ENCODE data around the gene EIF3D. TPM values are rescaled to one million over a fixed set of nuclear protein-coding genes. Genes with fewer than 3 reads are reported as not detected.

Gene EIF3D
- total RNA-seq (2014; rRNA removed; shearing (Covaris generic)) = 266 and 351 TPM in 2 replicates

GRCh38 chr22:36528795-36529751, at the start of gene EIF3D:
Gene EIF3D, minus strand, starts transcription at chr22:36529166. Its CDS starts 3,045 bp downstream, at chr22:36526121.
- H3K4me3 ChIP-seq = peak within 1 kb of the TSS; percentile 84
- H3K27me3 ChIP-seq (replicated peaks) = no peaks in the 10 kb centered on the region
- H3K9me3 ChIP-seq (replicated peaks) = no peaks in the 10 kb centered on the region
- H3K36me3 ChIP-seq = peaks cover 39% of the 10 kb centered on the region
- peaks cover 12% of the 10 kb centered on the region; the same call in 1 of the 2 replicates for H3K4me1 ChIP-seq (replicated peaks)
- DNase-seq (ENCODE audit: low read depth in 1 of 2, low spot score in 2 of 2) = peak; percentile 99
- H3K27ac ChIP-seq = peak within 1 kb of the TSS; percentile 77

GRCh38 chr22:36578619-36579018, 49.7 kb upstream of the EIF3D start:
- Histone ChIP-seq H3K4me3 (no peak overlapping the region), H3K27me3 (replicated peaks) (peaks cover 29% of the 10 kb centered on the region), H3K27ac (no peak overlapping the region), H3K4me1 (replicated peaks) (peaks cover 7% of the 10 kb centered on the region), H3K9me3 (replicated peaks) (no peaks in the 10 kb centered on the region), H3K36me3 (no peaks in the 10 kb centered on the region)
- DNase-seq (ENCODE audit: low read depth in 1 of 2, low spot score in 2 of 2) = no peak

DNA sequence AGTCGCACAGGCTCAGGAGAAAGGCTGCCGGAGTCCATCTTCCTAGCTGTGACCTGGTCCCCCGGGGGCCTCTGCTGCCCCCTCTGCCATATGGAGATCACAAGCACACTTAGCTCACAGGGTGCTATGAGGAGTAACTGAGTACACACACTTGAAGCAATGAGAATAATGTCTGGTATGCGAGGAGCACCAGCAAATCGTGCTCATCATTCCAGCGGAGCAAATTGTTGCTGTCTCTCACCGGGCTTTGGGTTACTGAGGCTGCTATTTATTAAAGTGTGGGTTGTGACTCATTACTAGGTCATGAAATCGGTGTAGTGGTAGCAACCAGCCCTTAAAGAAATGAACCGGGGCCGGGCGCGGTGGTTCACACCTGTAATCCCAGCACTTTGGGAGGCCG, 48.1 kb upstream of the EIF3D start:
- no peaks in the 10 kb centered on the region for H3K9me3 ChIP-seq (replicated peaks)
- peaks cover 18% of the 10 kb centered on the region; the same call in 1 of the 2 replicates for H3K27me3 ChIP-seq (replicated peaks)
- no peaks in the 10 kb centered on the region for H3K36me3 ChIP-seq
- H3K4me1 ChIP-seq (replicated peaks) = peaks cover 7% of the 10 kb centered on the region
- no peak overlapping the region for H3K27ac ChIP-seq
- DNase-seq (ENCODE audit: low read depth in 1 of 2, low spot score in 2 of 2) = peak; percentile 88 to 89
- H3K4me3 ChIP-seq = no peak overlapping the region

- peaks cover under 1% of the 10 kb centered on the region; the same call in 1 of the 2 replicates for H3K27me3 ChIP-seq (replicated peaks)
- H3K27ac ChIP-seq = no peak overlapping the region
- DNase-seq (ENCODE audit: low read depth in 1 of 2, low spot score in 2 of 2) = no peak
- no peaks in the 10 kb centered on the region for H3K36me3 ChIP-seq
- H3K9me3 ChIP-seq (replicated peaks) = no peaks in the 10 kb centered on the region
- H3K4me3 ChIP-seq = no peak overlapping the region
- H3K4me1 ChIP-seq (replicated peaks) = peaks cover 13% of the 10 kb centered on the region
Observed at GRCh38 chr22:36574728-36575127, 45.8 kb upstream of the EIF3D start.

GRCh38 chr22:36573815-36574363, 44.9 kb upstream of the EIF3D start:
- no peaks in the 10 kb centered on the region for H3K9me3 ChIP-seq (replicated peaks)
- no peaks in the 10 kb centered on the region for H3K27me3 ChIP-seq (replicated peaks)
- no peaks in the 10 kb centered on the region for H3K36me3 ChIP-seq
- no peak overlapping the region for H3K27ac ChIP-seq
- H3K4me3 ChIP-seq = no peak overlapping the region
- H3K4me1 ChIP-seq (replicated peaks) = peaks cover 13% of the 10 kb centered on the region
- no peak for DNase-seq (ENCODE audit: low read depth in 1 of 2, low spot score in 2 of 2)

DNA sequence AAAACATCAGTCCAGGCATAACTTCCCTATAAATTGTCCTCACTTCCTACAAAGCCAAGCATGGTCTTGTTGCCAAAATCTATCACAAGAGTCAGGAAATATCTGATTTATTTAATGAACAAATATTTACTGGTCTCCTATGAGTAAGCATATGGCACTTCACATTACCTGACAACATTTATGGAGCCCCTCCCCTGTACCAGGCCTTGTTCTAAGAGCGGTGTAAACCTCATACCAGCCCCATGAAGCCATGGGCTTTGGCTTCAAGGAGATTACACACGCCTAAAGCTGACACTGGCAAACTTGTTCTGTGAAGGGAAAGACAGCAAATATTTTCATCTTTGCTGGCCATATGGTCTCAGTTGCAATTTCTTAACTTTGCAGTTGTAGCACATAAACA, 43.0 kb upstream of the EIF3D start:
- Histone ChIP-seq H3K4me3 (no peak overlapping the region), H3K4me1 (replicated peaks) (peaks cover 11% of the 10 kb centered on the region), H3K27me3 (replicated peaks) (no peaks in the 10 kb centered on the region), H3K36me3 (no peaks in the 10 kb centered on the region), H3K27ac (no peak overlapping the region), H3K9me3 (replicated peaks) (no peaks in the 10 kb centered on the region)
- no peak for DNase-seq (ENCODE audit: low read depth in 1 of 2, low spot score in 2 of 2)

DNA sequence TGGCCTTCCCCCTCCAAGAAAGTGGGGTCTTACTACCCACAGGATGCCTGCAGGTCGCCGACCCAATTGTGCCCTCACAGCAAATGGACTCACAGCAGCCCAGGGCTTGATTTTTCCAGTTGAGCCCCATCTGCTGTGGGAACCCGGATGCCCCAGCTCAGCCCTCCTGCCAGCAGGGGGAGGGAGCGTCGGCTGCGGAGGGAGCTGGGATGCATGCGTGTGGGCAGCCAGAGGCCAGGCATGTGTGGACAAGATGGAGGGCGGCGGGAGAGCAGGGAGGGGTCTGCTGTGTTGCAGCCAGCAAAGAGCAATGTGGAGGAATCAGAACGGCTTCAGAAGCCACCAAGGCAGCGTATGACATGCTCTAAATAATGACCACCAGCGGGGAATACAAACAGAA, 41.0 kb upstream of the EIF3D start:
- DNase-seq (ENCODE audit: low read depth in 1 of 2, low spot score in 2 of 2) = peak; percentile 37 to 57
- peaks cover 6% of the 10 kb centered on the region for H3K4me1 ChIP-seq (replicated peaks)
- no peaks in the 10 kb centered on the region for H3K36me3 ChIP-seq
- H3K27me3 ChIP-seq (replicated peaks) = no peaks in the 10 kb centered on the region
- H3K27ac ChIP-seq = no peak overlapping the region
- no peak overlapping the region for H3K4me3 ChIP-seq
- no peaks in the 10 kb centered on the region for H3K9me3 ChIP-seq (replicated peaks)

DNA sequence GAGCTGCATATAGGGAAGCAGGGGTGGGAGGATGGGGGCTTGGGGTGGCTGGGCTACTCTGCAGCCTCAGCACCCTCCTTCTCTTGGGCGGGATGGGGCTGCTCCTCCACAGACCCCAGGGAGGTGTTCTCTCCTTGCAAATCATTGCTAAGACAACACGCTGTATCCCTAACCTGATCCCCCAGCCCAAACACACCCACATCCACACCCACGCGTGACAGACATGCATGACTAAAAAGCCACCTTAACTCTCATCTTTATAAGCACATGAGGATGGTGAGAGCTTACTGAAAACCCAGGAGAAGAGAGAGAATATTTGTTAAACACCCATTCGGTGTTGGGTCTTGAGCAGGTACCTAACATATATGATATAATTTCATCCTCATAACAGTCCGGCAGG, 39.9 kb upstream of the EIF3D start:
- H3K4me1 ChIP-seq (replicated peaks) = peaks cover 6% of the 10 kb centered on the region
- H3K36me3 ChIP-seq = no peaks in the 10 kb centered on the region
- no peak overlapping the region for H3K27ac ChIP-seq
- no peaks in the 10 kb centered on the region for H3K27me3 ChIP-seq (replicated peaks)
- no peak overlapping the region for H3K4me3 ChIP-seq
- DNase-seq (ENCODE audit: low read depth in 1 of 2, low spot score in 2 of 2) = no peak
- no peaks in the 10 kb centered on the region for H3K9me3 ChIP-seq (replicated peaks)

- H3K9me3 ChIP-seq (replicated peaks) = no peaks in the 10 kb centered on the region
- H3K27me3 ChIP-seq (replicated peaks) = no peaks in the 10 kb centered on the region
- no peak overlapping the region for H3K27ac ChIP-seq
- no peak overlapping the region for H3K4me3 ChIP-seq
- H3K4me1 ChIP-seq (replicated peaks) = peaks cover 12% of the 10 kb centered on the region
- H3K36me3 ChIP-seq = no peaks in the 10 kb centered on the region
- no peak for DNase-seq (ENCODE audit: low read depth in 1 of 2, low spot score in 2 of 2)
Observed at GRCh38 chr22:36566720-36567119, 37.8 kb upstream of the EIF3D start.

DNA sequence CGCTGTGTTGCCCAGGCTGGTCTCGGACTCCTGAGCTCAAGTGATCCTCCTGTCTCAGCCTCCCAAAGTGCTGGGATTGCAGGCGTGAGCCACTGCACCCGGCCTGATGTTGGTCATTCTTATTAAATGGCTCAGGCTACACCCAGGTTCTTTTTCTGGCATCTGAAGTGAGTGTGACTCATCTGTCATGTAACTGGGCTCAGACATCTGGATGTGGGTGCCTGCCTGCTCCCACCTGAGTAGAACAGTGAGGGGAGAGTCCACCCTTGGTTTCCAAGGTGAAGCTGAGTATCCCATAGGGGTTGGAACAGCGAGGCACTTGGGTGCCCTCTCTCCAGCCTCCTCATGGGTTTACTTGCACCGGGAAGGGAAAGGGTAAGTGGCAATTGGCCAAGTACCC, 36.7 kb upstream of the EIF3D start:
- no peaks in the 10 kb centered on the region for H3K27me3 ChIP-seq (replicated peaks)
- H3K4me1 ChIP-seq (replicated peaks) = peaks cover 12% of the 10 kb centered on the region
- no peaks in the 10 kb centered on the region for H3K36me3 ChIP-seq
- no peak for DNase-seq (ENCODE audit: low read depth in 1 of 2, low spot score in 2 of 2)
- H3K9me3 ChIP-seq (replicated peaks) = no peaks in the 10 kb centered on the region
- H3K27ac ChIP-seq = no peak overlapping the region
- H3K4me3 ChIP-seq = no peak overlapping the region

GRCh38 chr22:36565159-36565507, 36.2 kb upstream of the EIF3D start:
- Histone ChIP-seq H3K27me3 (replicated peaks) (no peaks in the 10 kb centered on the region), H3K4me3 (no peak overlapping the region), H3K36me3 (no peaks in the 10 kb centered on the region), H3K27ac (no peak overlapping the region), H3K9me3 (replicated peaks) (no peaks in the 10 kb centered on the region), H3K4me1 (replicated peaks) (peaks cover 10% of the 10 kb centered on the region)
- no peak for DNase-seq (ENCODE audit: low read depth in 1 of 2, low spot score in 2 of 2)

DNA sequence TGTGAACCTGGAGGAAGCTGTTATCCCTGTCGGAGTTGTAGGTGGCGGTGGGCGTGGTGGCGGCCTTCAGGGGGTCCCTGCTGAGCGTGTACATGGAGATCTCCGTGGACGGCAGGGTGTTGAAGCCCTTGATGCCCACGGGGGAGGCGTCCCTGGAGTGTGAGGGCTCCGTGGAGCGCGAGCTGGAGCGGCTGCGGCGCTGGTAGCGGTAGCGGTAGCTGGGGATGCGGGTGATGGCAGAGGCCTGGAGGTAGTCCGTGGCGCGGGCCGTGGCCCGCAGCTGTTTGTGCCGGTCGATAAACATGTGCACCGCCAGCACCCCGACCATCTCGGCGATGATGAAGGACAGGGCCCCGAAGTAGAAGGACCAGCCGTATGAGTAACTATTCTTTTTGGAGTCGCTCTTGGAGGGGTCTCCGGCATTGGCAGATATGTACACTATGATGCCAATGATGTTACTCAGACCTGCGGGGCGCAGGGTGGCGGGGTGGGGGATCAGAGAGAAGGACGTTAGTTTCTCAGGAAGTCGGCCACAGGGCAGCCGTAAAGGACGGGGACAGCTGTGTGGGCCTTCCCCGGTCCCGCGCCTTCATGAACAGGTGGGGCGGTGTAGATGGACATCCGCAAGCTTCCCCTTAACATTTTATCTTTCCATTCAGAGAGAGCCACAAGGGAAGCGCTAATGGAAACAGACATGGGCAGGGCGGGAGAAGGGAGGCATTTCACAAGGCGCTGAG, 35.6 kb upstream of the EIF3D start:
- no peak overlapping the region for H3K27ac ChIP-seq
- peaks cover 6% of the 10 kb centered on the region for H3K4me1 ChIP-seq (replicated peaks)
- no peak for DNase-seq (ENCODE audit: low read depth in 1 of 2, low spot score in 2 of 2)
- H3K27me3 ChIP-seq (replicated peaks) = no peaks in the 10 kb centered on the region
- H3K9me3 ChIP-seq (replicated peaks) = no peaks in the 10 kb centered on the region
- no peaks in the 10 kb centered on the region for H3K36me3 ChIP-seq
- no peak overlapping the region for H3K4me3 ChIP-seq

- no peak for DNase-seq (ENCODE audit: low read depth in 1 of 2, low spot score in 2 of 2)
- H3K9me3 ChIP-seq (replicated peaks) = no peaks in the 10 kb centered on the region
- no peak overlapping the region for H3K27ac ChIP-seq
- no peaks in the 10 kb centered on the region for H3K36me3 ChIP-seq
- no peak overlapping the region for H3K4me3 ChIP-seq
- peaks cover 6% of the 10 kb centered on the region for H3K4me1 ChIP-seq (replicated peaks)
- H3K27me3 ChIP-seq (replicated peaks) = no peaks in the 10 kb centered on the region
Observed at GRCh38 chr22:36563898-36564297, 34.9 kb upstream of the EIF3D start.

DNA sequence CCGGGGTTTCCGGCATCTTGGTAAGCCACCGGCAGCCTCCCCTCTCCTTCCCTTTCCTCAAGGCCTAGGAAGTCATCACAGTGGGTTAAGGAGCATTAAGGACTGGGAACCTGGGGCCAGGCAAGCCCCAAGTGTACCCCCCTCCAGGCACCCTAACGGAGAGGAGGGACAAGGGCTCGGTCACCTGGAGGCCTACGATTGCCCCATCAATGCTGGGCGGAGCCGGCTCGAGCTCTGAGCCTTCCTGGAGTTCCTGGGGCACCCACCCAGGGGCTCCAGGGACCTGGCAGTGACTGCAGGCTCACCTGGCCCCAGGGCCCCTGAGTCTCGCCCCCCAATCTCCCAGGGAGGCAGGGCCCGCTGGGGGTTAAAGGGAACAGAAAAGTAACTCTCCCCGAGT, 34.5 kb upstream of the EIF3D start:
- no peak overlapping the region for H3K4me3 ChIP-seq
- H3K36me3 ChIP-seq = no peaks in the 10 kb centered on the region
- H3K27ac ChIP-seq = no peak overlapping the region
- H3K27me3 ChIP-seq (replicated peaks) = no peaks in the 10 kb centered on the region
- peaks cover 6% of the 10 kb centered on the region for H3K4me1 ChIP-seq (replicated peaks)
- H3K9me3 ChIP-seq (replicated peaks) = no peaks in the 10 kb centered on the region
- DNase-seq (ENCODE audit: low read depth in 1 of 2, low spot score in 2 of 2) = no peak
